ENCODE data around the gene UGT1A9. TPM values are rescaled to one million over a fixed set of nuclear protein-coding genes. Genes with fewer than 3 reads are reported as not detected.

UGT1A9 gene
- total and polyA plus RNA-seq, 12 donors: not detected

DNA sequence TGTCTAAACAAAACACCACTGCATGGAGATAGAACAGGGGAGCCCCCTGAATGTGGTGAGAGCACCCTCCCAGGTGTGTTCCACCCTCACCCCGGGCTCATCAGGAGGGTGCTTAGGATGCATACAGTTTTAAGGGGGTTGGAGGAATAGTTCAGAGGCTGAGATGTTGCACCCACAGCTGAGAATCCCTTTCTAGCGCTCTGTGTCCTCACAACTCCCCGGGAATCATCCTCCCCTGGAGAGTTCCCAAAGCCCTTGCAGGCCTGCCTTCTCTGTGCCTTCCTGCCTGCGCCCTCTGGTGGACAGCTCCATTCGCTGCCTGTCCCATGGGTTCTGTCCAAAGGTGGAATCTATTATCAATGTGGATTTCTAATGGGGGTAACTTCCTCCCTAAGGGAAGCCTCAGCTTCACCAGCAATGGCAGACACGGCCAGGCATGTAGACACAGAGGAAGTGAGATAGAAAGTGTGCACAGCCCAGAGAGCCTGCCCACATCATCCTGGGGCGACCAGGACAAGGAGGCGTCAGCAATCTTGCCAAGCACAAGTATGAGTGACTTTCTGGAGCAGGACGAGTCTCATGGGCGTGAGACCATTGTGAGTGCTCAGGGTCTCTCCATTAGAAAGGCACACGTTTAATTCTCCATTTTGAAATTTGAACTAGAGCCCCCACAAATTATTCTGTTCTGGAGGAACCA is 39.8 kb downstream of the UGT1A9 start:
- no peaks in the 10 kb centered on the region for H3K36me3 ChIP-seq
- DNase-seq (peak; percentile 71 to 72), ATAC-seq (peak; percentile 51 to 89 (median 78))
- H3K27me3 ChIP-seq: peaks cover 0 to 33% (median 5%) of the 10 kb centered on the region in 7 donors
- 34 to 37% methylated on average over 11 of the region's 11 CpGs for WGBS, 2 donors
- peak; percentile 40 to 88 (median 77) for TF ChIP-seq CTCF (IDR thresholded peaks at IDR 0.05)
- H3K4me3 ChIP-seq: no peak overlapping the region
- no peaks in the 10 kb centered on the region for H3K9me3 ChIP-seq
- no peak overlapping the region for H3K27ac ChIP-seq
- intact Hi-C loops (cut with DNase I): no loop called here
- no peaks in the 10 kb centered on the region for H3K4me1 ChIP-seq

GRCh38 chr2:233712611-233713261 is 41.0 kb downstream of the UGT1A9 start, which contains the start of gene UGT1A5:
TSS of gene UGT1A5 (plus strand) at chr2:233712907. CDS start at chr2:233712992, 85 bp downstream.
- ATAC-seq (no peak), DNase-seq (no peak)
- H3K27ac ChIP-seq: no peak within 1 kb of the TSS
- H3K9me3 ChIP-seq: no peaks in the 10 kb centered on the region
- no peaks in the 10 kb centered on the region for H3K4me1 ChIP-seq
- intact Hi-C loops (cut with DNase I): no loop called here
- H3K4me3 ChIP-seq: no peak within 1 kb of the TSS
- WGBS, 2 donors: 80 to 81% methylated on average over 14 of the region's 14 CpGs
- H3K36me3 ChIP-seq: no peaks in the 10 kb centered on the region
- peaks cover 0 to 30% (median 18%) of the 10 kb centered on the region in 7 donors for H3K27me3 ChIP-seq
- no peak for TF ChIP-seq CTCF (IDR thresholded peaks at IDR 0.05)

GRCh38 chr2:233713262-233713615 is 41.5 kb downstream of the UGT1A9 start:
- no peaks in the 10 kb centered on the region for H3K4me1 ChIP-seq
- DNase-seq (no peak), ATAC-seq (no peak)
- 81 to 86% methylated on average over 7 of the region's 7 CpGs for WGBS, 2 donors
- H3K4me3 ChIP-seq: no peak overlapping the region
- H3K27me3 ChIP-seq: peaks cover 0 to 29% (median 20%) of the 10 kb centered on the region in 7 donors
- no peak for TF ChIP-seq CTCF (IDR thresholded peaks at IDR 0.05)
- no peaks in the 10 kb centered on the region for H3K9me3 ChIP-seq
- no peak overlapping the region for H3K27ac ChIP-seq
- intact Hi-C loops (cut with DNase I): no loop called here
- H3K36me3 ChIP-seq: no peaks in the 10 kb centered on the region

DNA sequence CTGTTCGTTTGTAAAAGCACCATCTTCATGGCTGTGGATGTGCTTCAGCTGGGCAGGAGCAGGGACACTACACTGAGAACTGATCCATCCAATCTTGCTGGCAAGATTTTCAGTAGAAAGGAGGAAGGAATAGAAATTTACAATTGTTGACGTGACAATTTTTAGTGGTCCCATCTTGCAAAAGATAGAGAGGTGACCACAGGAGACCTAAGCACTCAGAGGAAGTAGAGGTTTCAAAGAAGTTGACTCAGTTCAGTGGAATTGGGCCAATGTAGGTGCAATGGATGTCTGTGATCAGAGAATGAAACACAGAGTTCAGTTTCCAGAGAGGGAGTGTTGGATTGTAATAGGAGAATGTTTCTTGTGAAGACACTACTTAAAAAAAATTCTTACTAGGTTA is 42.4 kb downstream of the UGT1A9 start:
- intact Hi-C loops (cut with DNase I): no loop called here
- Histone ChIP-seq H3K27ac (no peak overlapping the region), H3K27me3 (peaks cover 0 to 29% (median 19%) of the 10 kb centered on the region in 7 donors), H3K9me3 (no peaks in the 10 kb centered on the region), H3K4me3 (no peak overlapping the region), H3K4me1 (no peaks in the 10 kb centered on the region), H3K36me3 (no peaks in the 10 kb centered on the region)
- WGBS, 2 donors: 68 to 77% methylated on average over 2 of the region's 2 CpGs
- DNase-seq: no peak
- no peak for TF ChIP-seq CTCF (IDR thresholded peaks at IDR 0.05)
- no peak for ATAC-seq

Data from heart right ventricle (tissue), 16 donors.